HG03103 (cell line): Measurements from ENCODE around the gene COMTD1.
"Not testable (repeated sequence)": the region's sequence is repeated elsewhere in the genome, so short reads cannot be mapped to it uniquely, and the experiment has no call there.

ENCODE experiments used
- ATAC-seq: cut with Tn5 transposase; IDR thresholded peaks from one replicate; pipeline ENCODE4 v1.9.1; 2021; ENCODE audit warnings: low read depth; ENCODE audit not compliant: unreplicated experiment

The COMTD1 gene

GRCh38 chr10:75226095-75226494, 9.7 kb downstream of the COMTD1 start:
- ATAC-seq, result no peak

- no peak for ATAC-seq
Observed at GRCh38 chr10:75223507-75223906, 12.2 kb downstream of the COMTD1 start.

GRCh38 chr10:75221492-75221891, 14.3 kb downstream of the COMTD1 start:
- not testable (repeated sequence) for ATAC-seq

GRCh38 chr10:75220274-75220673, 15.5 kb downstream of the COMTD1 start:
- no peak for ATAC-seq

- ATAC-seq, result no peak
Observed at GRCh38 chr10:75212343-75212742, 23.4 kb downstream of the COMTD1 start.

- ATAC-seq, result peak; percentile 2
Observed at GRCh38 chr10:75211007-75211691, 24.6 kb downstream of the COMTD1 start.

- peak; percentile 81 for ATAC-seq
Observed at GRCh38 chr10:75210282-75211006, 25.3 kb downstream of the COMTD1 start, which contains the start of gene VDAC2. Gene VDAC2, plus strand, starts transcription at chr10:75210796. Its CDS starts 363 bp downstream, at chr10:75211159.

- ATAC-seq, result peak; percentile 41
Observed at GRCh38 chr10:75209921-75210281, 25.9 kb downstream of the COMTD1 start.

- no peak for ATAC-seq
Observed at GRCh38 chr10:75209086-75209920, 26.5 kb downstream of the COMTD1 start.

GRCh38 chr10:75208181-75208580, 27.6 kb downstream of the COMTD1 start:
- ATAC-seq, result no peak

GRCh38 chr10:75207857-75208144, 28.0 kb downstream of the COMTD1 start:
- no peak for ATAC-seq

- ATAC-seq, result no peak
Observed at GRCh38 chr10:75207079-75207856, 28.5 kb downstream of the COMTD1 start.

- not testable (repeated sequence) for ATAC-seq
Observed at GRCh38 chr10:75206638-75207037, 29.1 kb downstream of the COMTD1 start.

- ATAC-seq, result no peak
Observed at GRCh38 chr10:75205908-75206307, 29.8 kb downstream of the COMTD1 start.

GRCh38 chr10:75203724-75204123, 32.0 kb downstream of the COMTD1 start:
- ATAC-seq, result no peak

- not testable (repeated sequence) for ATAC-seq
Observed at GRCh38 chr10:75203046-75203620, 32.6 kb downstream of the COMTD1 start.

- no peak for ATAC-seq
Observed at GRCh38 chr10:75202321-75203045, 33.3 kb downstream of the COMTD1 start.

GRCh38 chr10:75201793-75202307, 33.9 kb downstream of the COMTD1 start:
- no peak for ATAC-seq

GRCh38 chr10:75199949-75200348, 35.8 kb downstream of the COMTD1 start:
- ATAC-seq, result not testable (repeated sequence)
